Globus pallidus (tissue), 1 donor: ENCODE data around the gene GOSR1.
"Not testable (repeated sequence)": the region's sequence is repeated elsewhere in the genome, so short reads cannot be mapped to it uniquely, and the experiment has no call there.

Experiments
- DNase-seq: peaks from one replicate; pipeline ENCODE4 v3.0.0-alpha.2; 2015; ENCODE audit warnings: low spot score

Gene GOSR1

DNA sequence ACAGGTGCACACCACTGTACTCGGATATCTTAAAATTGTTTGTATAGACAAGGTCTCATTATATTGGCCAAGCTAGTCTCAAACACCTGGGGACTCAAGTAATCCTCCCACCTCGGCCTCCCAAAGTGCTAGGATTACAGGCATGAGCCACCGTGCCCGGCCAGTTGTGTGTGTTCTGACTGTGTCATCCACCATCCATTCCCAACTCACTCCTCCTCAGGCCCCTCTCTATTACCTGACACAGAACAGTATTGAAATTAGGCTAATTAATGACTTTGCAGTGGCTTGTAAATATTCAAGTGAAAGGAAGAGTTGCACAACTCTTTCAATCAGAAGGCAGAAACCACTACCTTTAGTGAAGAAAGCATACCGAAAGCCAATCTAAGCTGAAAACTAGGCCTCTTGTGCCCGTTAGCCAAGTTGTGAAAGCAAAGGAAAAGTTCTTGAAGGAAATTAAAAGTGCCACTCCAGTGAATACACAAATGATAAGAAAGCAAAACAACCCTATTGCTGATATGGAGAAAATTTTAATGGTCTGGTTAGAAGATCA lies 28.7 kb downstream of the GOSR1 start:
- DNase-seq: no peak

DNA sequence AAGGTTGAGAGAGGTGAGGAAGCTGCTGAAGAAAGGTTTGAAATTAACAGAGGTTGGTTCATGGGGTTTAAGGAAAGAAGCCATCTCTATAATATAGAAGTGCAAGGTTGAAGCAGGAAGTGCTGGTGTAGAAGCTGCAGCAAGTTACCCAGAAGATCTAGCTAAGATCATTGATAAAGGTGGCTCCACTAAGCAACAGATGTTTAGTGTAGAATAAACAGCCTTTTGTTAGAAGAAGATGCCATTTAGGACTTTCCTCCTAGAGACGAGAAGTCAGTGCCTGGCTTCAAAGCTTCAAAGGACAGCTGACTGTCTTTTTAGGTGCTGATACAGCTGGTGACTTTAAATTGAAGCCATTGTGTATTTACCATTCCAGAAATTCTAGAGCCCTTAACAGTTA lies 29.3 kb downstream of the GOSR1 start:
- DNase-seq: no peak

DNA sequence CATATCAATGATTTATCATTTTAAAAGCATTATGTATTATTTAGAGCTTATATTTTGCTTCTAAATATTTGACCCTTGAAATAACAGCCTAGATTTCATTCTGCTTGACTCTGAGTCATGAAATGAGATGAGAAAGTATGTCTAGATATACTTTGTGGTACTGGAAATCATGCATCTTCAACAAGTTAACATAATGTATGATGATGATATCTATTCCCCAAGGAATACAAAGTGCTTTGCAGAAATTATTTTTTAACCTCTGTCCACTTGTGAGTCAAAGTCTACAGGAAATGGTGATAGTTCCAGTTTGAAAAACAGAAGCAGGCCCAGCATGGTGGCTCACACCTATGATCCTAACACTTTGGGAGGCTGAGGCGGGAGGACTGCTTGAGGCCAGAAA lies 36.1 kb downstream of the GOSR1 start:
- no peak for DNase-seq

DNA sequence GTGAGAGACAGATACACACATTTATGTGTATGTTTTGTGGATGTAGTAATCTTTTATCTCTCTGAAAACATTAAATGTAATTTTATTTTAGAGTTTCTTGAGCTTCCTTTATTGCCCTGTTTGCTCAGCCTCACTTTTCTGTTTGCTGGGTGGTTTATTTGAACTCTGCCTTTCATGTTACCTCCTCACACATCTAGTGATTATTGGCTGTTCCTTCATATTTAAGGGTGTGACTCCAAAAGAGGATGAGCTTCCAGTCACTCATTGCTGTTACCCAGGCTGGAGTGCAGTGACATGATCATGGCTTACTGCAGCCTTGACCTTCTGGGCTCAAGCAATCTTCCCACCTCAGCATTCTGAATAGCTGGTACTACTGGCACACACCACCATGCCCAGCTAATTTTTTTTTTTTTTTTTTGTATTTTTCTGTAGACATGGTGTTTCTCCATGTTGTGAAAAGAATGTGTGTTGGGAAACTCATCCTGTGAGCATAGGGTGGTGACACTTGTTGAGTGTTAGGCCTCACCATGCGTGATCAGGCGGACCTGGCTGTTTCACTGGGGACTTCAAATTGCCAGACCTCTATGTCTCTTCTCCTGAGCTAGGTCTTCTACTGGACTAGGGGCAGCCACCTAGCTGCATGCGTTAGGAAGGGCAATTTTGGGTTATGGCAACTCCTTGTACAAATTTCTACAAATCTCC lies 37.8 kb downstream of the GOSR1 start:
- DNase-seq: no peak

DNA sequence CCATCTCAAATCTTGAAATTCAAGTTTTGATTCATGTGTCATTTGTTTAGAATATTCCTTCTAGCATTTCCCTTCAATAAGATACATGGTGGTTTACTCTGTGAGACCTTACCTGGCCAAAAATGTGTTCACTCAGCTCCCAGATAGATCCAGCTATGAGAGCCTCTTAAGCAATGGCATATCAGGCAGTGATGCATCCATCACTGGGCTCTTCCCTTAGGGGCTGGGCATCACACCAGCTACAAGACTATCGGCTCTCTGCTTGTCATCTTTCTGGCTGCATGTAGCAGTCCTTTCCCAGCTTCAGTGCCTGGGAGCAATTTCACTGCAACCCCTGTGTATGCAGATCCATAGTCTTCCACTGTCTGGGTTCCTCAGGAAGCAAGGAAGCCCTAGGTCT lies 40.6 kb downstream of the GOSR1 start:
- DNase-seq: no peak

DNA sequence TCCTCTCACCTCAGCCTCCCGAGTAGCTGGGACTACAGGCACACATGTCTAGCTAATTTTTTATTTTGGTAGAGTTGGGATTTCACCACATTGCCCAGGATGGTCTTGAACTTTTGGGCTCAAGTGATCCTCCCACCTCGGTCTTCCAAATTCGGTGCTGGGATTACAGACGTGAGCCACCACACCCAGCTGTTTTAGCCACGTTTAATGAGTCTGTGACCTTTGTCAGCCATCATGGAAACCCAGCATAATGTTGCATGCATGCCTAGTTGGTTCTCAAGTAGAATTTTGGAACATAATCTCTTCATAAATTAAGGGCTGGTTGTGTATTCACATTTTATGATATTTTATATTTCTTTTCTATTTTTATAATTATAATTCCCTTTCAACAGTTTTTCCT lies 42.0 kb downstream of the GOSR1 start:
- DNase-seq: no peak

DNA sequence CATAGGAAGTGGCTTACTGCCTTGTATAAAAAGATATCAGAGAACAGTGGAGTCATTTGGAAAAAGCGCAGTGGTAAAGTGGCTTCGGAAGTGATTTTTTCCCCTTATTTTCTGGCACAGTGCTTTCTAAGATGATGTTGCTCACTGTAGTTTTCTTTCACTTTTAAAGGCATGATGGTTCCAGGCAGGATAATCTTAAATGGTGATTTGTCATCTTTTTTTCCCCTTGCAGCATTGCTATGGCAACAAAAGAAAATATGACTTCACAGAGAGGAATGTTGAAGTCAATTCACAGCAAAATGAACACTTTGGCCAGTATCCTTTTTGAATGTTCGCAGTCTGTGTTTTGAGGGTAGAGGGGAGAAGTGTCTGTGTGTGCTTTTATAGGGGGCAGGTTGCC lies 42.5 kb downstream of the GOSR1 start:
- DNase-seq: no peak

DNA sequence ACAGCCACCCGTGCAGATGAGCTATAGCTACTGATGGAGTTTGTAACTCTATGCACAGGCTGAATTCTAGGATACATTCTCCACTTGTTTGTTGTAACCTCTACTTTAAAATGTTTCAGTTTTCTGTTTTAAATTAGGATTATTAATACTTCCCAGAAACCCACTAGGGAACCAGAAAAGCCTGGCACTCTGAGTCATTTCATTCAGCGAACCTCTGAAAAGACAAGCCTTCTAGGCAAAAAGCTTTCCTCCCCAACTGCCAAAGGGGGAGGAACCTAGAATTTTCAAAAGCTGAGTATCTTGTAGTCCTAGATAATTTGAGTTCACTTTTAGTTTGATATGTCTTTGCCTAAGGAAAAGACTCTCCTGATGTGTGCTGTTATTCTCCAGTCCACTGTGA lies 43.2 kb downstream of the GOSR1 start:
- DNase-seq: no peak

DNA sequence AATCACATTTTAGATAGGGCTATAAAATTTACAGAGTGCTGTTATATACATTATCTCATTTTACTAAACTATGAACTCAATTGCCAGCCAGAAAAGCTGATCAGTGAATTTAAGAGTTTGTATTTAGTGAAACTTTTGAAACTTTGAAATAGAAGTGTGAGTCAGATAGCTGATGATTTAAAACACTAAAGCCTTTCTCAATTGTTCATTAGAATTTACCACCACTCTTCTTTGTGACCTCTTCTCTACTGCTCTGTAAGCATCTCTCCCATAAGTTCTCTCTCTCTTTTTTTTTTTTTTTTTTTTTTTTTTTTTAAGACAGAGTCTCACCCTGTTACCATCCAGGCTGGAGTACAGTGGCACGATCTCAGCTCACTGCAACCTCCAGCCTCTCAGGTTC lies 43.7 kb downstream of the GOSR1 start:
- no peak for DNase-seq

DNA sequence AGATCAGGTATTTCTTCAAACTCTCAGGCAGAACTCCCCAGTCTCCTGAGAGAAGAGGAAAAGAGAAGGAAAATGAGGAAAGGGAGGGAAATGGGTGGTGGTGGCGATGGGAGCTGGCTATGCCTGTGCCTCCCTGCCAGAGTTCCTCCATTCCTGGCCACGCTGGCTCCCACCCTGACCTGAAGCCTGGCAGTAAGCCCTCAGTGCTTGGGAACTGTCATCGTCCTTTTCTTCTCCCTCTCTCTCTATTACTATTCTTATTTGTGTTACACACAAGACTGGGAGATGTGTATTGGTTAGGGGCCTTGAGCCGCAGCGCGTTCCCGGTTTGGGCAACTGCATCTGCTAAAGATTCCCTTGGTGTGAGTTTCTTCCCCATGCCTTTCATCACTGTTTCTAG lies 44.6 kb downstream of the GOSR1 start:
- DNase-seq: no peak

DNA sequence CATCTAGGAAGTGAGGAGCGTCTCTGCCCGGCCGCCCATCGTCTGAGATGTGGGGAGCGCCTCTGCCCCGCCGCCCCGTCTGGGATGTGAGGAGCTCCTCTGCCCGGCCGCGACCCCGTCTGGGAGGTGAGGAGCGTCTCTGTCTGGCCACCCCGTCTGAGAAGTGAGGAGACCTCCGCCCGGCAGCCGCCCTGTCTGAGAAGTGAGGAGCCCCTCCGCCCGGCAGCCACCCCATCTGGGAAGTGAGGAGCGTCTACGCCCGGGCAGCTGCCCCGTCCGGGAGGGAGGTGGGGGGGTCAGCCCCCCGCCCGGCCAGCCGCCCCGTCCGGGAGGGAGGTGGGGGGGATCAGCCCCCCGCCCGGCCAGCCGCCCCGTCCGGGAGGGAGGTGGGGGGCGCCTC lies 46.0 kb downstream of the GOSR1 start:
- not testable (repeated sequence) for DNase-seq

DNA sequence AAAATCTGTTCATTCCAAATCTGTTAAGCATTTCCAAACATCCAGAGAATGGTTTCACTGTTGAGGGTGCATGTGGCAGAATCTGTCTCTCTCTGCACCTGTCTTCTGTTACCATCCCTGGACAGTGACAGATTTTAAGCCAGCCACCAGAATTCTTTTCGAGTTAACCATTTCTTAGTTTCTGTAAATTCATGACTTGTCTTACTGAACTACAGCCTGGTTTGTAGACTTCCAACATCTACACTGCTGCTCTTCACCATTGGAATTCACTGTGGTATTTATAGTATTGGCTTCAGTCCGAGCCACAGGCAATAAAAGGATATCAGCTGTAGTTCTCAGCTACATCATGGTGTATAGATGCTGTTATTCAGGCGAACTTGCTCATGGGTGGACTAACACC lies 47.6 kb downstream of the GOSR1 start:
- no peak for DNase-seq

DNA sequence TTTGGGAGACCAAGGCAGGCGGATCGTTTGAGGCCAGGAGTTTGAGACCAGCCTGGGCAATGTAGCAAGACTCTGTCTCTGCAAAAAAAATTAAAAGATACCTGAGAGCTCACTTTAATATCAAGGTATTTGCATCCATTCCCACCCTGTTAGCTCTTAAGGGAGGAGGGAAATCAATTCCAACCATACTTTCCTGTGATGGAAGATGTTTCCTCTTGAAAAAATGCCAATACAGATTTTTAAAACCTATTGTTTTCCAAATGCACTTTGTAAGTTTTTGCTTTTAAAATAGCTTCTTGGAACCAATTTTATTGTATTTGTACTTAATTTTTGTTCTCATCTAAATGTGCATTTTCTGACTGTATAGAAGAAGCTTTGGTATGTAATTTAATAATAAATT lies 49.2 kb downstream of the GOSR1 start:
- no peak for DNase-seq

DNA sequence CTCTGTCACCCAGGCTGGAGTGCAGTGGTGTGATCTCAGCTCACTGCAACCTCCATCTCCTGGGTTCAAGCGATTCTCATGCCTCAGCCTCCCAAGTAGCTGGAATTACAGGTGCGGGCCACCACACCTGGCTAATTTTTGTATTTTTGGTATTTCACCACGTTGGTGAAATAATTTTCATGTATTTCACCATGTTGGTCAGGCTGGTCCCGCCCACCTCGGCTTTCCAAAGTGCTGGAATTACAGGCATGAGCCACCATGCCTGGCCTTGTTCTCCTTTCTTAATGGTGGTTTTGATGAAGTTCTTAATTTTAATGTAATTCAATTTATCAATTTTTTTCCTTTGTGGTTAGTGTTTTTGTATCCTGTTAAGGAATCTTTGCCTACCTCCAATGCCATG lies 51.5 kb downstream of the GOSR1 start:
- not testable (repeated sequence) for DNase-seq

DNA sequence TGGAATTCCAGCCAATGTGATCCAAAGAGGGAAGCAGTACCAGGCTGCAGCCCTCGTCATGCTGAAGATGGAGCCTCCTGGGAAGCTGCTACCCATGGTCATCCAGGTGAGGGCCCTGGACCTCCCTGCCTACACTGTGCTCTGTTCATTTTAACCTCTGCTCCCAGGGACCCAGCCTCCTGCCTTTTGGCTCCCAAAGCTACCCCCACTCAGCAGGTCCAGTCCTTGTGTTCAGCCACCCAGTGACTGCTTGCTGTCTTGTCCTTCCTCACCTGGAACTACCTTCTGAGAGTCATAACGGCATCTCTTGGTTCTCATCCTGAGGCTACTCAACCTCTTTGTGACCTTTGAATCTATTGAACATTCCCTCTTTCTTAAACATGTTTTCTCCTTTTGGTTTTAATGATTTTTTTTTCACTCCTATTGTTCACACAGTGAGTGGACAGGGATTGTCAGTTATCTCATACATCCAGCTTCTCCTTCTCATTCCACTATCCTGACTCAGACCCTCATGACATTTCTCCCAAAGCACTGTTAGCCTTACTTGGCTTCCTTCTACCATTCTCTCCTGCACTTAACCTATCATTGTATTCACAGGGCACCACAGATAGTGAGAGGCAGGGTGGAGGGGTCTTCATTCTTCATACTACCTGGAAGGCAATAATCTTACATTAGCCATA lies 53.3 kb downstream of the GOSR1 start:
- DNase-seq: no peak

DNA sequence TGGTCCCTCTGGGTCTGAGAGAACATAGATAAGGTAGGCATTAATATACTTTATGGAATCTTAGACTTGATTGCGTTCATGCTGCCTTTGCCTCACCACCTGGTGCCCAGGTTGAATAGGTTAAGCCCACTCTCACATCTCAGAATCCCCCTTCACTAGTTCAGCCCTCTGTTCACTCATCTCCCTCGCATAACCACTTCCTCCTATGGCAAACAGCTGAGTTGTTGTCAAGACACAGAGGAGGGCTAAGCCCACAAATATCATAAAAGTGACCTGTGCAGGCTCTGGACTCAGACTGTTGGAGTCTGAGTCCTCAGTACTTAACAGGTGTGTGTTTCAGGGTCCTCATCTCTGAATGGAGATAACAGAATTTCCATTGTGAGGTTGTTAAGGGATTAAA lies 55.7 kb downstream of the GOSR1 start:
- DNase-seq: no peak

DNA sequence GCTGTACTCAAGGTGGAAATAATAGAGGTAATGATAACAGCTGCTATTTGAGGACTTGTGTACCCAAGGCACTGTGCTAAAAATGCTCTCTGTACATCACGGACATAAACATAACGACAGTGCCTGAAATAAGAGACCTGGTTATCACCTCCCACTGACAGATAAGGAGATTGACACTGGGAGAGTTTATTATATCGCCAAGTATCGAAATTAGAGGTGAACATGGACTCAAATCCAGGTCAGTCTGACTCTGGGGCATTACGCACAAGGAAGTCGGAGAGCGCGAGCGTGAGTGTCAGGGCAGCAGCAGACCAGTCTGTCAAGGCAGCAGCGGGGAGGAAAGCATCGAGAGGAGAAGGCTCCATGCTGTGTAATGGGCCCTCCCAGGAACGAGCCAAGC lies 57.1 kb downstream of the GOSR1 start:
- DNase-seq: no peak

DNA sequence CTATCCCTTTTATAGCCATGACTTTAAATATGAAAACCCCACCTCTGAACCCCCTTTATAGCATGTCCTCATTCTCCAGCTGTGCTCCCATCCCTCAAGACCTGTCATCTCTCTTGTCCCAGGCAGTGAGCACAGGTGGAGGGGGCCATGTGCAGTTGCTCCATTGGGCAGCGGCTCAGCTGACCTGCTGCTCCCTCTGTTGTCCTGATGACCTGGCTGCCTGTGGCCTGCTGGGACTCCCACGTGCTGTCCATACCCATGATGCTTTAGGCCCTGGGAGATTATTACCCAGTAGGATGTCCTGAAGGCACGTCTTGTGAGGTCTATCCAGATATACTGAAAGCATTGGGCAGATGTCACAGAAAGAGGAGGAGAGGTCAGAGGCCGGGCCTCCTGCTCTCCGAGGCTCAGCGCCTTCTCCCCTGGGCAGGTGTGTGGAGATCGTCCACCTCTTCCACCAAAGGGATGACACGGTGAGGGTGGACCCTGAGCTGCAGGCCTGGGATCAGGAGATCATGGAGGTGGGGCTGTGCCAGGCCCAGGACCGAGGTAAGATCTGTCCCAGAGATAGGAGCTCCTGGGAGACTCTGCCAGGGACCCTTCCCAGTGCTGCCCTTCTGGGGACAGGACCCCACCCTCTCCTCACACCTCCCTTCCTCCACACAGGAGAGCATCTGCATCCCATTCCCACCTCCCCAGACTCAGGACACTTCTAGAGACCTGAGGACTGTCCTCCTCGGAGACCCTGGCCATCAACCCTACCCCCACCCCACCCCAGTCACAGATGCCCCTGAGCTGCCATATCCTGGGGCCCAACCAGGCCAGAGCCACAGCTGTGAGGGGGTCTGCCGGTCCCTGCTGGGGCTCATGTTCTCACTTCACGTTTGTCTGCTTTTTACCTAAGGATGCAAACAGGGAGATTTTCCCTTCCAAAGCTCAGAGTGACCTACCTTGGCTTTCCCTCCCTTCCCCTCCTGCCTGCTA lies 58.0 kb downstream of the GOSR1 start:
- no peak for DNase-seq

DNA sequence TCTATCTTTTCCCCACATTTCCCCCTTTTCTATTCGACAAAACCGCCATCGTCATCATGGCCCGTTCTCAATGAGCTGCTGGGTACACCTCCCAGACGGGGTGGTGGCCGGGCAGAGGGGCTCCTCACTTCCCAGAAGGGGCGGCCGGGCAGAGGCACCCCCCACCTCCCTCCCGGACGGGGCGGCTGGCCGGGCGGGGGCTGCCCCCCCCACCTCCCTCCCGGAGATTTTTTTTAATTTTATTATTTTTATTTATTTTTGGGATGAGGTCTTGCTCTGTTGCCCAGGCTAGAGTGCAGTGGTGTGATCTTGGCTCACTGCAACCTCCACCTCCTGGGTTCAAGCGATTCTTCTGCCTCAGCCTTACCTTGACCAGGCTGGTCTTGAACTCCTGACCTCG lies 59.6 kb downstream of the GOSR1 start:
- not testable (repeated sequence) for DNase-seq

DNA sequence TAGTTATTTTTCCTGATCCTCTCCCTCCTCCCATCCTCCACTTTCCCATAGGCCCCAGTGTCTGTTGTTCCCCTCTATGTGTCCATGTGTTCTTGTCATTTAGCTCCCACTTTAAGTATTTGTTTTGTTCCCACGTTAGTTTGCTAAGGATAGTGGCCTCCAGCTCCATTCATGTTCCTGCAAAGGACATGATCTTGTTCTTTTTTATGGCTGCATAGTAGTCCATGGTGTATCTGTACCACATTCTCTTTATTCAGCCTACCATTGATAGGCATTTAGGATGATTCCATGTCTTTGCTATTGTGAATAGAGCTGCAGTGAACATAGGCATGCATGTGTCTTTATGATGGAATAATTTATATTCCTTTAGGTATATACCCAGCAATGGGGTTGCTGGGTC lies 60.5 kb downstream of the GOSR1 start:
- DNase-seq: not testable (repeated sequence)

DNA sequence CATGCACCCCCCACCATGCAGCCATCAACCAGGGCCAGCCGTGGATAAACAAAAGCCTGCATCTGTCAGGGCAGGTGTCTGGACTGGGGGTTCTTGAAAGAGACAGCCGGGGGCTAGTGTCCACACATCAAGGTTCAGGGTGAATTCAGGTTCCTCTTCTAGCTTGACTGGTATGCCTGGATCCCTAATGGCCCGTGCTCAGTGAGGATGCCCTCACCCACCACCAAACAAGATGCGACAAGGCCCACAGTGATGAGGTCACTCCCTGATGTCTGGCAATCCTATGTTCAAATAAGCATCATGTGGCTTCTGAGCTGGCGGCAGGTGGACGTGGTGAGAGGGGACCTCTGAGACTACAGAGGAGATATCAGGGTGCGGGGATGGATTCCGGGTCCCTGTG lies 64.6 kb downstream of the GOSR1 start:
- DNase-seq: no peak

DNA sequence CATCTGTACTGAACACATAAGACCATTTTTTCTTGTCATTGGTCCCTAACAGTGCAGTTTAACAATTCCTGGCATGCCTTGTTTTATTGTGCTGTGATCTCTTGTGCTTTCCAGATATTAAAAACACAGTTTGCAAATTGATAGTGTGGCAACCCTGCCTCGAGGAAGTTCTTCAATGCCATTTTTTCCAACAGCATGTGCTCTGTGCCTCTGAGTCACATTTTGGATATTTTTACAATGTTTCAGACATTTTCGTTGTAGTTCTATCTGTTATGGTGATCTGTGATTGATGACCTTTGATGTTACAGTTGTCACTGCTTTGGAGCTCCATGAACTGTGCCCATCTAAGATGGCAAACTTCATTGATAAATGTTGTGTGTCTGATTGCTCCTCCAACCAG lies 66.2 kb downstream of the GOSR1 start:
- DNase-seq: no peak

DNA sequence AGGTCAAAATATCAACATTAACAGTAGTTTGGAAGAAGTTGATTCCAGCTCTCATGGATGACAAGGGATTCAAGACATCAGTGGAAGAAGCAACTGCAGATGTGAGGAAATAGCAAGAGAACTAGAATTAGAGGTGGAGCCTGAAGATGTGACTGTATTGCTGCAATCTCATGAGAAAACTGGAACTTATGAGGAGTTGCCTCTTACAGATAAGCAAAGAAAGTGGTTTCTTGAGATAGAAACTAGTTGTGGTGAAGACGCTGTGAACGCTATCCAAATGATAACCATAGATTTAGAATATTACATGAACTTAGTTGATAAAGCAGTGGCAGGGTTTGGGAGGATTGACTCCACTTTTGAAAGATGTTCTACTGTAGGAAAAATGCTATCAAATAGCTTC lies 67.8 kb downstream of the GOSR1 start:
- DNase-seq: no peak
